DND-41 (cell line): Measurements from ENCODE around the gene NOX5.

ENCODE experiments used
- CTCF ChIP-seq: IDR thresholded peaks from 2 replicates; pipeline ENCODE4 v1.5.1; 2012; ENCODE audit warnings: borderline replicate concordance, low read length, moderate library complexity, mild to moderate bottlenecking; ENCODE audit not compliant: poor library complexity, severe bottlenecking; ENCODE audit errors: extremely low read depth
- EZH2 ChIP-seq: IDR thresholded peaks from 3 replicates; pipeline ENCODE4 v1.6.1; 2012; ENCODE audit warnings: borderline replicate concordance, low read depth, mild to moderate bottlenecking, moderate library complexity, low read length, inconsistent platforms; ENCODE audit not compliant: severe bottlenecking

- TF ChIP-seq CTCF, result no peak
- TF ChIP-seq EZH2, result no peak
These were observed 81.7 kb downstream of the NOX5 start for GRCh38 chr15:69096196-69096595.
